ENCODE data around the gene OR2V1.

DNA sequence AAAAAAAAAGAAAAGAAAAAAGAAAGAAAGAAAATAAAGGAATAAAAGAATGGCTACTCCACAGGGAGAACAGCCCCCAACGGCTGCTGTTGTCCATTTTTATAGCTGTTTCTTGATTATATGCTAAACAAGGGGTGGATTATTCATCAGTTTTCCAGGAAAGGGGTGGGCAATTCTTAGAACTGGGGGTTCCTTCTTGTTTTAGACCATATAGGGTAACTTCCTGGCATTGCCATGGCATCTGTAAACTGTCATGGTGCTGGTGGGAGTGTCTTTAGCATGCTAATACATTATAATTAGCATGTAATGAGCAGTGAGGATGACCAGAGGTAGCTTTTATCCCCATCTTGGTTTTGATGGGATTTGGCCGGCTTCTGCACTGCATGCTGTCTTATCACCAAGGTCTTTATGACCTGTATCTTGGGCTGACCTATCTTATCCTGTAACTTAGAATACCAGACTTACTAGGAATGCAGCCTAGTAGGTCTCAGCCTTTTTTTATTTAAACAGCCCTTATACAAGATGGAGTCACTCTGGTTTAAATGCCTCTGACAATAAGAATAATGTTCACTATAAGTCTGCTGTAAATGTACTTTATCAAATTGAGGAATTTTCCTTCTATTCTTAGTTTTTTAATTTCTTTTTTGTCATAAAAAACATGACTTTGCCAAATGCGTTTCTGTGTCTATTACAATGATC lies 45.4 kb upstream of the OR2V1 start:
- TF ChIP-seq, protein P1, sequence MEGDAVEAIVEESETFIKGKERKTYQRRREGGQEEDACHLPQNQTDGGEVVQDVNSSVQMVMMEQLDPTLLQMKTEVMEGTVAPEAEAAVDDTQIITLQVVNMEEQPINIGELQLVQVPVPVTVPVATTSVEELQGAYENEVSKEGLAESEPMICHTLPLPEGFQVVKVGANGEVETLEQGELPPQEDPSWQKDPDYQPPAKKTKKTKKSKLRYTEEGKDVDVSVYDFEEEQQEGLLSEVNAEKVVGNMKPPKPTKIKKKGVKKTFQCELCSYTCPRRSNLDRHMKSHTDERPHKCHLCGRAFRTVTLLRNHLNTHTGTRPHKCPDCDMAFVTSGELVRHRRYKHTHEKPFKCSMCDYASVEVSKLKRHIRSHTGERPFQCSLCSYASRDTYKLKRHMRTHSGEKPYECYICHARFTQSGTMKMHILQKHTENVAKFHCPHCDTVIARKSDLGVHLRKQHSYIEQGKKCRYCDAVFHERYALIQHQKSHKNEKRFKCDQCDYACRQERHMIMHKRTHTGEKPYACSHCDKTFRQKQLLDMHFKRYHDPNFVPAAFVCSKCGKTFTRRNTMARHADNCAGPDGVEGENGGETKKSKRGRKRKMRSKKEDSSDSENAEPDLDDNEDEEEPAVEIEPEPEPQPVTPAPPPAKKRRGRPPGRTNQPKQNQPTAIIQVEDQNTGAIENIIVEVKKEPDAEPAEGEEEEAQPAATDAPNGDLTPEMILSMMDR (IDR thresholded peaks at IDR 0.05; ENCODE audit: low read depth, low read length, poor library complexity, severe bottlenecking), result no peak
- TF ChIP-seq EZH2phosphoT487 (IDR thresholded peaks at IDR 0.05; ENCODE audit: borderline replicate concordance, low read length), result no peak

All from DOHH2 (cell line).